Lower leg skin (tissue), 4 donors: Measurements from ENCODE around the gene GABBR2. TPM values are rescaled to one million over a fixed set of nuclear protein-coding genes. Genes with fewer than 3 reads are reported as not detected.

Source experiments
- DNase-seq, 2 donors: peaks; one replicate each; pipeline ENCODE4 v3.0.0-alpha.2; 2019; ENCODE audit warnings: low spot score in 2 of 2
- H3K4me3 ChIP-seq: fragments of 200-600 bp; sonication (generic); 2 replicates; pipeline ENCODE4 v1.5.1; 2017; ENCODE audit warnings: mild to moderate bottlenecking, low read depth; ENCODE audit not compliant: poor library complexity, severe bottlenecking
- CTCF ChIP-seq, 3 donors: fragments of 450-650 bp; IDR thresholded peaks; one replicate each; pipeline ENCODE4 v1.5.1; 2016; ENCODE audit warnings: antibody characterized with exemption in 3 of 3, mild to moderate bottlenecking in 3 of 3, moderate library complexity in 2 of 3
- POLR2A ChIP-seq, 2 donors: fragments of 450-650 bp; IDR thresholded peaks; one replicate each; pipeline ENCODE4 v1.6.1; 2016 to 2017; ENCODE audit warnings: antibody characterized with exemption in 2 of 2, mild to moderate bottlenecking in 1 of 2, moderate library complexity in 1 of 2
- WGBS, 2 donors: methylation state at CpG; one replicate each; pipeline ENCODE4 v1.1.5; 2018; 5-methylcytosine and 5-hydroxymethylcytosine counted together
- intact Hi-C: fragments of 100-400 bp; cut with DNase I; formaldehyde crosslinking; loops from one replicate; pipeline ENCODE4 v1.15.0; 2023; ENCODE audit warnings: low total_unique reads
- total RNA-seq, 4 donors: library from RNA; depleted of rRNA; stranded (reverse); fragments of >200 nt; gene quantifications; one replicate each; pipeline ENCODE4 v1.1.0, GENCODE V29; 2016

The GABBR2 gene
- total RNA-seq, 4 donors from 2014 or later, result 0.23 to 4.2 TPM; not detected in 2

- 88 to 92% methylated on average over 7 of the region's 7 CpGs for WGBS, 2 donors
- H3K4me3 ChIP-seq, result no peak overlapping the region
- no peak for TF ChIP-seq CTCF (IDR thresholded peaks at IDR 0.05)
- TF ChIP-seq POLR2A (IDR thresholded peaks at IDR 0.05), result no peak
- intact Hi-C loops, result no loop called here
- no peak for DNase-seq
Measured at GRCh38 chr9:98745470-98745869, 36.7 kb upstream of the GABBR2 start.

GRCh38 chr9:98743818-98744611, 35.3 kb upstream of the GABBR2 start:
- WGBS, 2 donors, result 92 to 94% methylated on average over 14 of the region's 14 CpGs
- intact Hi-C loops, result no loop called here
- no peak for DNase-seq
- no peak for TF ChIP-seq POLR2A (IDR thresholded peaks at IDR 0.05)
- TF ChIP-seq CTCF (IDR thresholded peaks at IDR 0.05), result no peak
- H3K4me3 ChIP-seq, result no peak overlapping the region

- intact Hi-C loops, result no loop called here
- no peak for DNase-seq
- no peak overlapping the region for H3K4me3 ChIP-seq
- WGBS, 2 donors, result 91 to 99% methylated on average over 2 of the region's 2 CpGs
- no peak for TF ChIP-seq CTCF (IDR thresholded peaks at IDR 0.05)
- no peak for TF ChIP-seq POLR2A (IDR thresholded peaks at IDR 0.05)
Measured at GRCh38 chr9:98743329-98743728, 34.6 kb upstream of the GABBR2 start.

- no peak for TF ChIP-seq CTCF (IDR thresholded peaks at IDR 0.05)
- TF ChIP-seq POLR2A (IDR thresholded peaks at IDR 0.05), result no peak
- 80 to 82% methylated on average over 9 to 10 of the region's 10 CpGs for WGBS, 2 donors
- H3K4me3 ChIP-seq, result no peak overlapping the region
- intact Hi-C loops, result no loop called here
- DNase-seq, result no peak
Measured at GRCh38 chr9:98742325-98743280, 33.9 kb upstream of the GABBR2 start.

GRCh38 chr9:98740226-98740881, 31.6 kb upstream of the GABBR2 start:
- H3K4me3 ChIP-seq, result no peak overlapping the region
- DNase-seq, result peak in 1 of 2 donors; percentile 42
- intact Hi-C loops, result no loop called here
- WGBS, 2 donors, result 87% methylated on average over 8 of the region's 8 CpGs
- no peak for TF ChIP-seq POLR2A (IDR thresholded peaks at IDR 0.05)
